MCF 10A (cell line): ENCODE measurements around the gene ALS2. TPM values are rescaled to one million over a fixed set of nuclear protein-coding genes. Genes with fewer than 3 reads are reported as not detected.

Experiments used
- BruUV-seq: library from RNA; stranded (reverse); fragments of 400-500 nt; replicated peaks from 2 replicates; lab custom pipeline; 2021; lab: Mats Ljungman, UMichigan
- CTCF ChIA-PET: fragments of 300-600 bp; sonication (Branson Sonifier 250); formaldehyde crosslinking; extraction: SDS; loops from one replicate; lab custom pipeline; 2021; ENCODE audit warnings: antibody characterized with exemption, inconsistent platforms; lab: Yijun Ruan, JAX
- POLR2A ChIA-PET: fragments of 300-600, 350-650 bp; sonication (Branson Sonifier 250); formaldehyde crosslinking; extraction: SDS; loops from one replicate; lab custom pipeline; 2020; ENCODE audit warnings: antibody characterized with exemption, inconsistent platforms; lab: Yijun Ruan, JAX
- DNase-seq: peaks from one replicate; pipeline ENCODE4 v3.0.0-alpha.2; 2018; ENCODE audit not compliant: unreplicated experiment
- H3K27ac Mint-ChIP-seq: one replicate; pipeline ENCODE4 v1.8.0; 2022; ENCODE audit warnings: mild to moderate bottlenecking, low read depth, mixed read lengths; ENCODE audit not compliant: unreplicated experiment
- H3K27me3 Mint-ChIP-seq: one replicate; pipeline ENCODE4 v1.8.0; 2022; ENCODE audit warnings: mixed read lengths; ENCODE audit not compliant: insufficient read depth, unreplicated experiment
- H3K36me3 Mint-ChIP-seq: one replicate; pipeline ENCODE4 v1.8.0; 2022; ENCODE audit warnings: mild to moderate bottlenecking, moderate library complexity, mixed read lengths; ENCODE audit not compliant: insufficient read depth, unreplicated experiment
- H3K4me1 Mint-ChIP-seq: one replicate; pipeline ENCODE4 v1.8.0; 2022; ENCODE audit warnings: mixed read lengths; ENCODE audit not compliant: insufficient read depth, unreplicated experiment
- H3K4me3 Mint-ChIP-seq: one replicate; pipeline ENCODE4 v1.8.0; 2022; ENCODE audit warnings: mild to moderate bottlenecking, moderate library complexity, mixed read lengths; ENCODE audit not compliant: unreplicated experiment
- H3K9me3 Mint-ChIP-seq: one replicate; pipeline ENCODE4 v1.8.0; 2022; ENCODE audit warnings: mixed read lengths; ENCODE audit not compliant: unreplicated experiment
- intact Hi-C: fragments of 100-400 bp; cut with micrococcal nuclease; formaldehyde crosslinking; loops from 2 replicates; pipeline ENCODE4 v1.14.1; 2022
- total RNA-seq: library from RNA; stranded (reverse); gene quantifications from 2 replicates; pipeline ENCODE4 v1.2.3, GENCODE V29; 2022
- TF ChIP-seq, protein P1 (sequence below): fragments of 200-600 bp; IDR thresholded peaks from one replicate; pipeline ENCODE4 v1.8.0; 2022; ENCODE audit warnings: antibody characterized with exemption, mild to moderate bottlenecking; ENCODE audit not compliant: unreplicated experiment

The ALS2 gene
- total RNA-seq, 1 experiment from 2014 or later = 14.6 TPM

- ChIA-PET POLR2A (no interaction called here), CTCF (no interaction called here)
- intact Hi-C loops = no loop called here
Measured at GRCh38 chr2:201680743-201681142, 100.0 kb downstream of the ALS2 start.

GRCh38 chr2:201678401-201678800 is 102.3 kb downstream of the ALS2 start:
- Mint-ChIP-seq H3K4me3 (no peak overlapping the region), H3K27me3 (no peaks in the 10 kb centered on the region), H3K4me1 (no peaks in the 10 kb centered on the region), H3K27ac (no peak overlapping the region), H3K36me3 (no peaks in the 10 kb centered on the region), H3K9me3 (no peaks in the 10 kb centered on the region)
- intact Hi-C loops = no loop called here
- CTCF ChIA-PET = no interaction called here
- POLR2A ChIA-PET = no interaction called here
- BruUV-seq = no TSS peak
- DNase-seq = no peak
- TF ChIP-seq, protein P1, sequence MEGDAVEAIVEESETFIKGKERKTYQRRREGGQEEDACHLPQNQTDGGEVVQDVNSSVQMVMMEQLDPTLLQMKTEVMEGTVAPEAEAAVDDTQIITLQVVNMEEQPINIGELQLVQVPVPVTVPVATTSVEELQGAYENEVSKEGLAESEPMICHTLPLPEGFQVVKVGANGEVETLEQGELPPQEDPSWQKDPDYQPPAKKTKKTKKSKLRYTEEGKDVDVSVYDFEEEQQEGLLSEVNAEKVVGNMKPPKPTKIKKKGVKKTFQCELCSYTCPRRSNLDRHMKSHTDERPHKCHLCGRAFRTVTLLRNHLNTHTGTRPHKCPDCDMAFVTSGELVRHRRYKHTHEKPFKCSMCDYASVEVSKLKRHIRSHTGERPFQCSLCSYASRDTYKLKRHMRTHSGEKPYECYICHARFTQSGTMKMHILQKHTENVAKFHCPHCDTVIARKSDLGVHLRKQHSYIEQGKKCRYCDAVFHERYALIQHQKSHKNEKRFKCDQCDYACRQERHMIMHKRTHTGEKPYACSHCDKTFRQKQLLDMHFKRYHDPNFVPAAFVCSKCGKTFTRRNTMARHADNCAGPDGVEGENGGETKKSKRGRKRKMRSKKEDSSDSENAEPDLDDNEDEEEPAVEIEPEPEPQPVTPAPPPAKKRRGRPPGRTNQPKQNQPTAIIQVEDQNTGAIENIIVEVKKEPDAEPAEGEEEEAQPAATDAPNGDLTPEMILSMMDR = no peak

More at GRCh38 chr2:201680743-201681142, 100.0 kb downstream of the ALS2 start:
- Mint-ChIP-seq H3K36me3 (peaks cover 5% of the 10 kb centered on the region), H3K27me3 (no peaks in the 10 kb centered on the region), H3K4me3 (no peak overlapping the region), H3K4me1 (no peaks in the 10 kb centered on the region), H3K9me3 (no peaks in the 10 kb centered on the region), H3K27ac (no peak overlapping the region)
- TF ChIP-seq, protein P1 = peak; percentile 31
- peak; percentile 29 for DNase-seq
- no TSS peak for BruUV-seq

DNA sequence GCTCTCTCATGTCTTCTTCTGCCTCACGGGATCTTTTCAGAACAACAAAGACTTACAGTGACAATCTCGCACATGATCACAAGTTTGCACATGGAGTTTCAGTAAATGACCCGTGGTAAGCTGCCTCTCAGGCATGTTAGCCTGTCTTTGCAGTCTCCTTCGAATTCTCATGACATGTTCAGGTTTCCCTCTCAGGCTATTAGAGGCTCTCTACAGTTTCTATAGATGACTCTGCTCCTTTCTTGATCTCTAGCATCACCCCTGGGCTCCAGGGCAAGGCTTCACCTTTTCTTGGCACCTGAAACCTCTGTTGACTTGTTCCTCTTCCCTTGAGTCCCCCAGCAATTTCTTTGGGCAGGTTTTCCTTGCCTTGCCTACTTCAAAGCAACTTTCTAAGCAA is 105.3 kb downstream of the ALS2 start:
- TF ChIP-seq, protein P1 = no peak
- POLR2A ChIA-PET = interaction anchor here (0.6 kb wide), 1 partner anchor 96 kb away, joined by 4 read pairs; no protein-coding TSS in a partner anchor
- no peaks in the 10 kb centered on the region for H3K9me3 Mint-ChIP-seq
- DNase-seq = no peak
- no peaks in the 10 kb centered on the region for H3K4me1 Mint-ChIP-seq
- intact Hi-C loops = no loop called here
- BruUV-seq = no TSS peak
- H3K27me3 Mint-ChIP-seq = no peaks in the 10 kb centered on the region
- no peak overlapping the region for H3K4me3 Mint-ChIP-seq
- H3K36me3 Mint-ChIP-seq = no peaks in the 10 kb centered on the region
- CTCF ChIA-PET = no interaction called here
- H3K27ac Mint-ChIP-seq = no peak overlapping the region

GRCh38 chr2:201674794-201675193 is 105.9 kb downstream of the ALS2 start:
- no peaks in the 10 kb centered on the region for H3K9me3 Mint-ChIP-seq
- no peaks in the 10 kb centered on the region for H3K27me3 Mint-ChIP-seq
- DNase-seq = no peak
- H3K27ac Mint-ChIP-seq = no peak overlapping the region
- intact Hi-C loops = no loop called here
- no peak overlapping the region for H3K4me3 Mint-ChIP-seq
- no peaks in the 10 kb centered on the region for H3K4me1 Mint-ChIP-seq
- CTCF ChIA-PET = no interaction called here
- TF ChIP-seq, protein P1 = no peak
- POLR2A ChIA-PET = no interaction called here
- no peaks in the 10 kb centered on the region for H3K36me3 Mint-ChIP-seq
- no TSS peak for BruUV-seq
